Amniotic epithelial cell (primary cell): ENCODE measurements around the gene ZBTB7B.

Experiments used
- DNase-seq: peaks from one replicate; pipeline ENCODE4 v3.0.0-alpha.2; 2010; ENCODE audit warnings: low read depth

ZBTB7B gene

GRCh38 chr1:155017041-155017945 lies 14.7 kb downstream of the ZBTB7B start:
- DNase-seq, result peak; percentile 89

DNA sequence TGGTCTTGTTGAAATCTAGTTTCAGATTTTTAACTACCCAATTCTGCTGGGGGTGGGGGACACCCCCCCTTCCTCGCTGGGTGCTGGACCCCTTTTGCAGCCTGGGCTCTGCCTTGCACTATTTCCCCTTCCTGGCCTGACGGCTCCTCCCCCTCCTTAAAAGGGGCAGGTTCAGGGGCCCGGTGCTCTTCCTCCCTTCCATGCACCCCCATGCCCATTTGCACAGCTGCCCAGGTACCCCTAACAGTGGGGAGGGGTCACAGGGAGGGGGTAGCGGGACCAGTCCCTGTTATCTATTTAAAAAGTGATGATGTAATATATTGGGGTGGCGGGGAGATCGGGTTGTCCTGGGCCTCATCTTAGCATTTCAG lies 15.3 kb downstream of the ZBTB7B start:
- no peak for DNase-seq

- DNase-seq, result peak; percentile 31
These were observed 16.2 kb downstream of the ZBTB7B start for GRCh38 chr1:155018617-155019348.

- DNase-seq, result no peak
These were observed 17.0 kb downstream of the ZBTB7B start for GRCh38 chr1:155019377-155020245.

GRCh38 chr1:155022136-155022926 lies 19.7 kb downstream of the ZBTB7B start:
- DNase-seq, result no peak

DNA sequence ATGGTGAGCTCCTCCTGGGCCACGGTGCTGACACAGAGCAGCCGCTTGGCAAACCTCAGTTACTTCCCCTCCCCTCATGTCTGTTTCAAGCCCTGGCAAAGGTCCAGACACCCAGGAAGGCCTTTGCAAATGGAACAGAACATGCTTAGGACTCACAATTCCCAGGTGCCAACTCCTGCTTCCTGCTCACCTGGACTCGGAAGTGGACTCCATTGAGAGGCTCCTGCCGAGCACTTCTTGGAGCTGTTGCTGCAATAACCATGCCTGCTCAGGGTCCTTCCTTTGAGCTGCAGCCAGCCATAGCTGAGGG lies 20.3 kb downstream of the ZBTB7B start:
- no peak for DNase-seq

DNA sequence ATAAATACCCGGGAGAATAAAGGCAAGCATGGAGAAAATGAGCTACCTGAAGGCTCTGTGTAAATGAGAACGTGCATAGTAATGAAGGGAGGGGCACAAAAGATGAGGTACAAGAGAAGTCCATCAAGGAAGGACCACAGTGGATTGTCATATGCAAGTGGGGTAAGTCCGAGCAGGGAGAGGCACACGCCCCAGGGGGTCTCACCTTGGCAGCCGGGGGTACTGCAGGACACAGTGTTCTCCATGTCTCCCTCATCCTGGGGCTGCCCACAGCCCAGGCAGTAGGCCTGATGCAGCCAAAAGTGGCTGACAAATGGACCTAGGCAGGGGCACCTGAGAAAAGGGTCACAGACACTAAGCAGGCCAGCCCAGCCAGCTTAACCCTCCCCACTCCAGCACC lies 21.0 kb downstream of the ZBTB7B start:
- no peak for DNase-seq

GRCh38 chr1:155024315-155024714 lies 21.7 kb downstream of the ZBTB7B start:
- DNase-seq, result no peak

- DNase-seq, result no peak
These were observed 23.6 kb downstream of the ZBTB7B start for GRCh38 chr1:155026154-155026553.

DNA sequence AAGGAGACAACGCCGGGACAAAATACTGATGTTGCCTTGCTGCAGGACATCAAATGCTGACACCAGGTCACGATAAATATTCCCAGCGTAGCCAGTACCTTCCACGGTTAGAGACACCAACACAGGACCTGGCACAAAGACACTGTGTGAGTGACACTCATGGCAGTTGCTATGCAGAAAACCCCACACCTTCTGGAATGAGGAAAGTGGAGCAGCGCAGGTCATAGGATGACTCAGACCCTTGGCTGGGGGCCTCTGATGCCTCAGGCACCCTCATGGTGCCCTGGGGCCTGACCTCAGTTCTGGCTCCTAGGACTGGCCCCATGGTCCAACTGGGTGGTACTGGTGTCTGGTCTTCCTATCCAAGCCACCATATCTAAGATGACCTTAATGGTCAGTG lies 24.0 kb downstream of the ZBTB7B start:
- DNase-seq, result peak; percentile 27

DNA sequence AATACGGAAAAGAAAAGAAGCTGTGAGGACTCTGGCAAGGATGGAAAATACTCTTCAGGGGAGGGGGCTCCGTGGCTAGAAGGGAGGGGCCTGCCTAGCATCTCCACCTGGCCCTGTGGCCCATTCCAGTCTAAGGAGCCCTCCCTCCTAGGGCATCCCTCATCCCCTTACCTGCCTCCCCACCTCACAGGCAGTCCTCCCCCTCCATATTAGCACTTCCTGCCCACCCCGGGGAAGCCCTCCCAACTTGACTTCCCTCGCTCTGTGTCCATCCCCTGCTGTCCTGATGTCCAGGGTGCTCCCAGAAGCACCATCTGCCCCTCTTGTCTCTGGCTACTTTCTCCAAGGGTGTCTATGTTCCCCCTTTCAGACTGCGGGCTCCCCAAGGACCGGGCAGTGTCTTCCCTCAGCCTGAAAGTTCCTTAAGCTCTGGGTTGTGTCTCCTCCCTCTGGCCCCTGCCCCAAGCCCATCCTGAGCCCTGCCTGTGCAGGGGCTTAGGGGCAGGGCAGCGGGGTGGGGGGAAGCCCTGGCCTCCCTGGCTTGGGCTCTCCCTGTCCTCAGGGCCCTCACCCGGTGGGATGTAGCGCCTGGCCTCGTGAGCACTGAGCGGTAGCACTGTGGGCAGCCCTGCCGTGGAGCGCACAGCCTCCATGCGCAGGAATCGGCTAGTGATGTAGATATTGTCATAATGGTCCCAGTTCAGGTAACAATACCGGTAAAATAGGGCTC lies 27.1 kb downstream of the ZBTB7B start:
- DNase-seq, result no peak

DNA sequence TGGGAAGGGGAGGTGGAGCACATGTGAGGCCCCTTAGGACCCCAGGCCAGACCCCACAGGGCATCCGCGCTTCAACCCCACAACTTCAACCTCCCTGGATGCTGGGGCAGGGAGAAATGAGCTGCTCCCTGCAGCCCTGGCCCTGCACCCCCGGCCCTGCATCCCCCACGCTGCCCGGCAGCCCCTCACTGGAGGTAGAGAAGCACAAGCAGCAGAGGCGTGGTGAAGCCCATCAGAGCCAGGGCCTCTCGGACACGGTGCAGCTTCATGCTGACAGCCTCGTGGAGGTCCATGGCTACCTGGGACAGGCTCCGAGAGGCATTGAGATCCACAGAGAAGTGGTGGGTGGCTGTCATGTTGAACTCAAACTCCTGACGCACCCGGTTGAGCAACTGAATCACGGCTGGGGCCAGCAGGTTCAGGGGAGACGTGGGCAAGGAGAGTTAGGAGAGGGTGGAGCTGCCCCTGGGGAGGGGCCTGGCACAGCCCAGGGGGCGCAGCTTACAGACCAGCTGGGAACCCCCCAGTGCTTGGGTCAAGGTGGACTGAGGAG lies 27.7 kb downstream of the ZBTB7B start:
- DNase-seq, result no peak

DNA sequence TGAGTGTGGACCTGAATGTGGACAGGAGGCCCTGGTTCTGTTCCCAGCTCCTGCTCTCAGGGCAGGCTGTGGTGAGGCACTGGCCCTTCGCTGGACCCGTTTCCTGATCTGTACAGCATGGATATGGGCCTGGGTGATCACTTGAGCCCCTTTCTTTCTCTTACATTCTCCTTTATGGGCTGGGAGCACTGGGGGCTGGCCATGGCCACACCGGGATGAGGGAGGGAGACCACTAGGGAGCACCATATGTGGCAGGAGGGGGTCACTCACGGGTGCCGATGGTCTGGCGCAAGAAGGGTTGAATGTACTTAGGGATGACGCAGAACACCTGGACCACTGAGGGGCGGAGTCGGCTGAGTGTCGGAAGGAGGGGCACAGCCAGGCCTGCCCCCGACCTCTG lies 28.3 kb downstream of the ZBTB7B start:
- no peak for DNase-seq

GRCh38 chr1:155032886-155033285 lies 30.3 kb downstream of the ZBTB7B start:
- DNase-seq, result no peak

- no peak for DNase-seq
These were observed 30.9 kb downstream of the ZBTB7B start, which contains the start of the genes DCST1 and DCST2 for GRCh38 chr1:155033524-155033923. Gene DCST1 (plus strand): TSS chr1:155033824. CDS start chr1:155034037, 213 bp downstream. Gene DCST2 (minus strand): TSS chr1:155033781. CDS start chr1:155033701, 80 bp downstream.

- no peak for DNase-seq
These were observed 32.0 kb downstream of the ZBTB7B start for GRCh38 chr1:155034318-155035208.

GRCh38 chr1:155035936-155036335 lies 33.3 kb downstream of the ZBTB7B start:
- DNase-seq, result no peak

DNA sequence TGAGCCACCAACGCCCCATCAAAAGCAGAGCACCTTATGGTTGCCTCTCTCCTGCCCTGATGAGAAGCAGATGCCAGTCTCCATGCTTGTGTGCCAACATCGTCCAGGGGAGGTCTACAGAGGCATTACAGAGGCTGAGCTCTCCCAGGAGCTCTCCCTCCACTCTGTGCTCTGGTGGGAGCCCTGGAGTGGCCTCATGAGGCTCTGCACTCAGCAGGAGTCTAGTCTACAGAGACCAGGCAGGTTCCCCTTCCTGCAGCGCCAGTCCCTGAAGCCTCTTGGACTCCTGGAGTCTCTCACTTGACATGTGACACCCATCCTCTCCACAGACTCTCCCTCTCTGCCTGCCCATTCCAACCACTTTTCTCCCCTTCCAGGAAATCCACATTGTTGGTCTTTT lies 34.4 kb downstream of the ZBTB7B start:
- no peak for DNase-seq

- DNase-seq, result no peak
These were observed 35.3 kb downstream of the ZBTB7B start for GRCh38 chr1:155037851-155038441.
